Keratinocyte (primary cell): Measurements from ENCODE around the gene APOL1. TPM values are rescaled to one million over a fixed set of nuclear protein-coding genes. Genes with fewer than 3 reads are reported as not detected.
"Not testable (repeated sequence)": the region's sequence is repeated elsewhere in the genome, so short reads cannot be mapped to it uniquely, and the experiment has no call there.

Experiments
- DNase-seq: peaks from one replicate; pipeline ENCODE4 v3.0.0-alpha.2; 2011; ENCODE audit warnings: low read depth, missing footprints, low spot score
- FAIRE-seq: peaks from 2 replicates; lab custom pipeline; 2011; peaks lifted over from hg19 to GRCh38; lab: Jason Lieb, UNC
- H2AFZ ChIP-seq: 2 replicates; pipeline ENCODE4 v1.6.0; 2012; ENCODE audit warnings: low read length, control low read depth, inconsistent platforms; ENCODE audit not compliant: control insufficient read depth
- H3K27ac ChIP-seq: 2 replicates; pipeline ENCODE4 v1.5.1; 2011; ENCODE audit warnings: low read length; ENCODE audit not compliant: control insufficient read depth, insufficient read depth
- H3K27me3 ChIP-seq: 3 replicates; pipeline ENCODE4 v1.6.0; 2011; ENCODE audit warnings: low read length; ENCODE audit not compliant: control insufficient read depth, insufficient read depth; ENCODE audit errors: extremely low read depth
- H3K36me3 ChIP-seq, 2 experiments: 2 replicates in 1 of 2; 3 replicates in 1 of 2; pipeline ENCODE4 v1.5.1; 2011; ENCODE audit warnings: low read length in 2 of 2, mild to moderate bottlenecking in 1 of 2; ENCODE audit not compliant: control insufficient read depth in 2 of 2, insufficient read depth in 2 of 2; ENCODE audit errors: extremely low read depth in 1 of 2
- H3K4me1 ChIP-seq: 3 replicates; pipeline ENCODE4 v1.5.1; 2011; ENCODE audit warnings: low read length; ENCODE audit not compliant: control insufficient read depth, insufficient read depth; ENCODE audit errors: extremely low read depth
- H3K4me2 ChIP-seq: 3 replicates; pipeline ENCODE4 v1.6.0; 2011; ENCODE audit warnings: low read depth, low read length; ENCODE audit not compliant: control insufficient read depth, insufficient read depth; ENCODE audit errors: extremely low read depth
- H3K4me3 ChIP-seq, 3 experiments: fragments of 200-600 bp in 1 of 3; sonication (generic) in 1 of 3; 2 replicates in 2 of 3; 3 replicates in 1 of 3; pipeline ENCODE4 v1.5.1; 2011 to 2016; ENCODE audit warnings: low read length in 3 of 3, mild to moderate bottlenecking in 3 of 3, control low read depth in 2 of 3, inconsistent platforms in 1 of 3, low read depth in 1 of 3, mixed read lengths in 1 of 3, mixed run types in 1 of 3, moderate library complexity in 1 of 3; ENCODE audit not compliant: control insufficient read depth in 2 of 3, insufficient read depth in 2 of 3; ENCODE audit errors: extremely low read depth in 1 of 3
- H3K79me2 ChIP-seq: 2 replicates; pipeline ENCODE4 v1.6.0; 2012; ENCODE audit warnings: low read length; ENCODE audit not compliant: control insufficient read depth, insufficient read depth
- H3K9ac ChIP-seq: 3 replicates; pipeline ENCODE4 v1.6.0; 2011; ENCODE audit warnings: low read length; ENCODE audit not compliant: control insufficient read depth, insufficient read depth; ENCODE audit errors: extremely low read depth
- H3K9me1 ChIP-seq: 3 replicates; pipeline ENCODE4 v1.6.0; 2011; ENCODE audit warnings: low read length; ENCODE audit not compliant: control insufficient read depth, insufficient read depth; ENCODE audit errors: extremely low read depth
- H3K9me3 ChIP-seq: 2 replicates; pipeline ENCODE4 v1.5.1; 2012; ENCODE audit warnings: low read depth, low read length; ENCODE audit not compliant: control insufficient read depth
- H4K20me1 ChIP-seq: 3 replicates; pipeline ENCODE4 v1.6.0; 2011; ENCODE audit warnings: low read length; ENCODE audit not compliant: control insufficient read depth, insufficient read depth; ENCODE audit errors: extremely low read depth
- EZH2 ChIP-seq: IDR thresholded peaks from one replicate; pipeline ENCODE4 v1.6.1; 2012; ENCODE audit warnings: inconsistent platforms, mild to moderate bottlenecking, low read length, moderate library complexity
- dilution Hi-C: fragments of 300-500 bp; cut with MboI; formaldehyde crosslinking; loops from one replicate; pipeline ENCODE4 v1.7.0; 2020; ENCODE audit warnings: low sequenced_read_pairs; ENCODE audit not compliant: extremely low pct_ligation_motif_present
- polyA minus RNA-seq, 3 experiments: library from RNA; depleted of rRNA, polyadenylated mRNA; stranded (reverse); fragments of >200 nt; gene quantifications; 1 replicate in 1 of 3; 2 replicates in 1 of 3; 3 replicates in 1 of 3; pipeline ENCODE4 v1.2.3, GENCODE V29; 2011
- polyA plus RNA-seq, 5 experiments: library from polyadenylated mRNA; depleted of rRNA in 3 of 5; stranded (reverse) in 3 of 5; stranded (forward) in 1 of 5; unstranded in 1 of 5; fragments of >200 nt; gene quantifications; 1 replicate in 1 of 5; 2 replicates in 3 of 5; 3 replicates in 1 of 5; pipeline versions ENCODE4 v1.2.1 to v1.2.3, GENCODE V29; 2011 to 2012; ENCODE audit warnings: missing spikeins in 2 of 5, low read depth in 1 of 5, low replicate concordance in 1 of 5

Gene APOL1, protein sequence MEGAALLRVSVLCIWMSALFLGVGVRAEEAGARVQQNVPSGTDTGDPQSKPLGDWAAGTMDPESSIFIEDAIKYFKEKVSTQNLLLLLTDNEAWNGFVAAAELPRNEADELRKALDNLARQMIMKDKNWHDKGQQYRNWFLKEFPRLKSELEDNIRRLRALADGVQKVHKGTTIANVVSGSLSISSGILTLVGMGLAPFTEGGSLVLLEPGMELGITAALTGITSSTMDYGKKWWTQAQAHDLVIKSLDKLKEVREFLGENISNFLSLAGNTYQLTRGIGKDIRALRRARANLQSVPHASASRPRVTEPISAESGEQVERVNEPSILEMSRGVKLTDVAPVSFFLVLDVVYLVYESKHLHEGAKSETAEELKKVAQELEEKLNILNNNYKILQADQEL
- polyA plus RNA-seq (3.0 to 4.1 TPM (median 3.7 TPM) in 3 replicates), polyA minus RNA-seq (3.8 to 7.7 TPM (median 3.9 TPM) in 3 replicates)
- 0.92 TPM for polyA plus RNA-seq (2011; ENCODE audit: low read depth)
- polyA plus RNA-seq (2011; cell fraction: cytosol; rRNA removed), result 1.2 and 1.5 TPM in 2 replicates
- polyA plus RNA-seq (2011; cell fraction: nucleus; rRNA removed), result 9.8 and 11.2 TPM in 2 replicates
- 1.5 and 4.9 TPM in 2 replicates for polyA plus RNA-seq (2012; ENCODE audit: low replicate concordance)
- polyA minus RNA-seq (2011; cell fraction: cytosol; rRNA and poly(A)+ RNA removed), result not detected
- polyA minus RNA-seq (2011; cell fraction: nucleus; rRNA and poly(A)+ RNA removed), result 4.0 and 6.5 TPM in 2 replicates

DNA sequence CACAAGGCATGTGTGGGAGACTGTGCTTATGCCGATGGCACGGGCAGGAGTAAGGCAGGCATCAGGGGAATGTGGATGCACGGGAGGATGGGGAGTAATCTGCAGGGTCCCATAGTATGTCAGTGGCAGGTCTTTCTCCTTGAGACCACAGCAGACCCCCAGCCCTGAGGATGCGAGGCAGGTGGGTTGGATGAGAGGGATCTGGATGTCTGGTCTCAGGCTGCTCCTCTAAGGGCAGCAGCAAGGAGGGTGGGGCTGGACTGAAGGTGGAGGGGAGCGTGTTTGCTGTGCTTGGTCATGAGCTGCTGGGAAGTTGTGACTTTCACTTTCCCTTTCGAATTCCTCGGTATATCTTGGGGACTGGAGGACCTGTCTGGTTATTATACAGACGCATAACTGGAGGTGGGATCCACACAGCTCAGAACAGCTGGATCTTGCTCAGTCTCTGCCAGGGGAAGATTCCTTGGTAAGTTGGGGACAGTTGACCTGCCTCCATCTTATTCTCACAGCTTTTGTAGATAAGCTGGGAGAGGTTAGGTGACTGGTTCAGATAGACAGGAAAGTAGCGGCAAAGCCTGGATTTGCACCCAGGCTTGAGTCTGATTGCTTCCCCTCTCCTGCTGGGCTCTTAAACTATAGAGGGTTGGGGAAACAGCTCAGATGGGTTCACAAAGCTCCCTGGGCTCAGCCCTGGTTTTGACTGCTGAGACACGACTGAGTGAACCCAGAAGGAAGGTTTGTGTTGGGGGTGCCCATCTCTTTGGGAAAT lies at the start of gene APOL1:
Gene APOL1 (plus strand): TSS at position 380 of the 769 bp plus-strand sequence. CDS start 1,823 bp downstream, outside the sequence.
- Histone ChIP-seq H3K9ac (peak within 1 kb of the TSS; percentile 6), H3K4me3 (peak within 1 kb of the TSS; percentile 20 to 66 (median 52))
- dilution Hi-C loops, result no loop called here

DNA sequence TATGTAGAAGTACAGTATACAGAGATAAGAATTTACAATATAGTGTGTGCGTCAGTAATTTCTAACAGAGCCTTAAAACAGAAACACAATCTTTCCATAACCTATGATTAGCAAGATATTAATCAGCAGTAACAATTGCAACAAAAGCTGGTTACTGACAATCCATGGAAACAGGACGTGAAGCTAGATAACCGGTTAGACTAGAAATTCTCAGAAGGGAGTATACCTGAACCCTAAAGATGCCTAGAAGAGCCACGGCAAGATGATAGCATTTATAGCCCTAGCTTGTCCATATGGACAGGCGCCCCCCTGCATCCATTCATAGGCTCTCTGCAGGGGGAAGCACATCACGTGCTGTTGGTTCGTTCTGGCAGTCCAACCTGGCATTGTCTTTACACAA lies 49.5 kb upstream of the APOL1 start:
- H3K9me3 ChIP-seq, H3K79me2 ChIP-seq, H3K27me3 ChIP-seq, H3K4me3 ChIP-seq, H3K27ac ChIP-seq, H2AFZ ChIP-seq, H3K9me1 ChIP-seq, dilution Hi-C loops, FAIRE-seq, H3K9ac ChIP-seq, DNase-seq, H4K20me1 ChIP-seq, H3K36me3 ChIP-seq, H3K4me1 ChIP-seq: not testable (repeated sequence)
- H3K4me2 ChIP-seq, result peak overlapping the region; percentile 51

More for the DNA sequence above, at the start of gene APOL1:
- H2AFZ ChIP-seq, result peak within 1 kb of the TSS; percentile 87
- no peak for TF ChIP-seq EZH2
- no peaks in the 10 kb centered on the region for H4K20me1 ChIP-seq
- DNase-seq, result no peak
- FAIRE-seq, result peak; percentile 59
- H3K4me1 ChIP-seq, result no peaks in the 10 kb centered on the region
- no peaks in the 10 kb centered on the region for H3K79me2 ChIP-seq
- no peaks in the 10 kb centered on the region for H3K27me3 ChIP-seq
- H3K9me3 ChIP-seq, result no peaks in the 10 kb centered on the region
- no peaks in the 10 kb centered on the region for H3K9me1 ChIP-seq
- H3K36me3 ChIP-seq, result no peaks in the 10 kb centered on the region
- peak within 1 kb of the TSS; percentile 83 for H3K4me2 ChIP-seq
- H3K27ac ChIP-seq, result no peak within 1 kb of the TSS
